HEK293 (cell line): Measurements from ENCODE around the gene CACYBP.

Source experiments
- ATF2 ChIP-seq: fragments of 450-650 bp; formaldehyde crosslinking; IDR thresholded peaks from 2 replicates; pipeline ENCODE4 v1.5.1; 2016; ENCODE audit warnings: missing biosample characterization, missing genetic modification characterization, low read depth
- BCL11B ChIP-seq: fragments of 450-650 bp; formaldehyde crosslinking; IDR thresholded peaks from 2 replicates; pipeline ENCODE4 v1.5.1; 2016; ENCODE audit warnings: low read depth, missing biosample characterization, missing genetic modification characterization
- FEZF1 ChIP-seq: fragments of 450-650 bp; formaldehyde crosslinking; IDR thresholded peaks from 2 replicates; pipeline ENCODE4 v1.5.1; 2016; ENCODE audit warnings: missing biosample characterization, missing genetic modification characterization
- GLIS2 ChIP-seq: fragments of 450-650 bp; formaldehyde crosslinking; IDR thresholded peaks from 2 replicates; pipeline ENCODE4 v1.5.1; 2016; ENCODE audit warnings: missing biosample characterization, missing genetic modification characterization
- HOXD13 ChIP-seq: sonication (generic); formaldehyde crosslinking; IDR thresholded peaks from 2 replicates; pipeline ENCODE4 v1.8.0; 2022; ENCODE audit warnings: missing genetic modification reagents, borderline replicate concordance
- KLF10 ChIP-seq: fragments of 450-650 bp; IDR thresholded peaks from 2 replicates; pipeline ENCODE4 v1.5.1; 2018; ENCODE audit warnings: missing biosample characterization, mild to moderate bottlenecking, missing genetic modification characterization
- KLF17 ChIP-seq: fragments of 450-650 bp; formaldehyde crosslinking; IDR thresholded peaks from 2 replicates; pipeline ENCODE4 v1.5.1; 2016; ENCODE audit warnings: missing biosample characterization, missing genetic modification characterization
- MZF1 ChIP-seq: fragments of 450-650 bp; formaldehyde crosslinking; IDR thresholded peaks from 2 replicates; pipeline ENCODE4 v1.5.1; 2017; ENCODE audit warnings: missing biosample characterization, missing genetic modification characterization, borderline replicate concordance
- OVOL3 ChIP-seq: fragments of 450-650 bp; formaldehyde crosslinking; IDR thresholded peaks from 2 replicates; pipeline ENCODE4 v1.5.1; 2016; ENCODE audit warnings: missing biosample characterization, missing genetic modification characterization
- PRDM10 ChIP-seq: fragments of 450-650 bp; formaldehyde crosslinking; IDR thresholded peaks from 2 replicates; pipeline ENCODE4 v1.5.1; 2016; ENCODE audit warnings: missing biosample characterization, missing genetic modification characterization
- RBAK ChIP-seq: fragments of 450-650 bp; formaldehyde crosslinking; IDR thresholded peaks from 2 replicates; pipeline ENCODE4 v1.5.1; 2016; ENCODE audit warnings: missing biosample characterization, missing genetic modification characterization
- REPIN1 ChIP-seq: fragments of 450-650 bp; formaldehyde crosslinking; IDR thresholded peaks from 2 replicates; pipeline ENCODE4 v1.5.1; 2017; ENCODE audit warnings: missing biosample characterization, missing genetic modification characterization, low read depth
- TSHZ1 ChIP-seq: fragments of 450-650 bp; formaldehyde crosslinking; IDR thresholded peaks from 2 replicates; pipeline ENCODE4 v1.5.1; 2016; ENCODE audit warnings: missing biosample characterization, missing genetic modification characterization, borderline replicate concordance
- ZBTB1 ChIP-seq: fragments of 450-650 bp; formaldehyde crosslinking; IDR thresholded peaks from 2 replicates; pipeline ENCODE4 v1.5.1; 2016; ENCODE audit warnings: missing biosample characterization, missing genetic modification characterization
- ZBTB49 ChIP-seq: fragments of 450-650 bp; formaldehyde crosslinking; IDR thresholded peaks from 2 replicates; pipeline ENCODE4 v1.5.1; 2016; ENCODE audit warnings: missing biosample characterization, missing genetic modification characterization, low read depth
- ZBTB7A ChIP-seq: fragments of 450-650 bp; formaldehyde crosslinking; IDR thresholded peaks from 2 replicates; pipeline ENCODE4 v1.5.1; 2016; ENCODE audit warnings: low read depth, missing biosample characterization, missing genetic modification characterization
- ZFP37 ChIP-seq: fragments of 450-650 bp; formaldehyde crosslinking; IDR thresholded peaks from 2 replicates; pipeline ENCODE4 v1.5.1; 2016; ENCODE audit warnings: missing biosample characterization, missing genetic modification characterization
- ZNF121 ChIP-seq: fragments of 450-650 bp; formaldehyde crosslinking; IDR thresholded peaks from 2 replicates; pipeline ENCODE4 v1.5.1; 2016; ENCODE audit warnings: missing biosample characterization, missing genetic modification characterization
- ZNF169 ChIP-seq: fragments of 450-650 bp; formaldehyde crosslinking; IDR thresholded peaks from 2 replicates; pipeline ENCODE4 v1.5.1; 2016; ENCODE audit warnings: missing biosample characterization, missing genetic modification characterization
- ZNF214 ChIP-seq: fragments of 450-650 bp; formaldehyde crosslinking; IDR thresholded peaks from 2 replicates; pipeline ENCODE4 v1.5.1; 2017; ENCODE audit warnings: missing biosample characterization, mild to moderate bottlenecking, missing genetic modification characterization, borderline replicate concordance
- ZNF341 ChIP-seq: fragments of 450-650 bp; formaldehyde crosslinking; IDR thresholded peaks from 2 replicates; pipeline ENCODE4; 2016; ENCODE audit warnings: low read depth, missing biosample characterization, missing genetic modification characterization
- ZNF580 ChIP-seq: fragments of 450-650 bp; formaldehyde crosslinking; IDR thresholded peaks from 2 replicates; pipeline ENCODE4 v1.5.1; 2016; ENCODE audit warnings: missing biosample characterization, missing genetic modification characterization
- ZNF610 ChIP-seq: fragments of 450-650 bp; formaldehyde crosslinking; IDR thresholded peaks from 2 replicates; pipeline ENCODE4 v1.5.1; 2016; ENCODE audit warnings: missing biosample characterization, missing genetic modification characterization, borderline replicate concordance
- ZNF660 ChIP-seq: fragments of 450-650 bp; IDR thresholded peaks from 2 replicates; pipeline ENCODE4 v1.5.1; 2018; ENCODE audit warnings: missing biosample characterization, mild to moderate bottlenecking, missing genetic modification characterization
- ZSCAN5A ChIP-seq: fragments of 450-650 bp; formaldehyde crosslinking; IDR thresholded peaks from 2 replicates; pipeline ENCODE4 v1.5.1; 2016; ENCODE audit warnings: missing biosample characterization, missing genetic modification characterization

Gene CACYBP

GRCh38 chr1:174999216-174999935, 371 bp upstream of the CACYBP start (continued):
- TF ChIP-seq ZSCAN5A (tag by site-specific recombination) (peak; percentile 93), HOXD13 (CRISPR knock-in tag) (no peak), OVOL3 (tag by site-specific recombination) (peak; percentile 100), GLIS2 (tag by site-specific recombination) (no peak), ZNF660 (tag by site-specific recombination) (peak; percentile 72), REPIN1 (tag by site-specific recombination) (no peak; the same call in 1 of the 2 replicates), ZNF214 (no peak), ZNF610 (tag by site-specific recombination) (peak; percentile 80), BCL11B (tag by site-specific recombination) (no peak; the same call in 1 of the 2 replicates), TSHZ1 (tag by site-specific recombination) (no peak), KLF10 (tag by site-specific recombination) (no peak; the same call in 1 of the 2 replicates), ZNF169 (tag by site-specific recombination) (no peak), MZF1 (tag by site-specific recombination) (no peak), ZNF341 (tag by site-specific recombination) (no peak), ZBTB7A (no peak), ZBTB1 (tag by site-specific recombination) (no peak), ZFP37 (tag by site-specific recombination) (peak; percentile 81; the same call in 1 of the 2 replicates), PRDM10 (tag by site-specific recombination) (peak; percentile 18), ATF2 (tag by site-specific recombination) (peak; percentile 96), ZBTB49 (no peak), RBAK (tag by site-specific recombination) (no peak), KLF17 (tag by site-specific recombination) (peak; percentile 94), ZNF121 (tag by site-specific recombination) (peak; percentile 42; the same call in 1 of the 2 replicates), ZNF580 (tag by site-specific recombination) (peak; percentile 85; the same call in 1 of the 2 replicates), FEZF1 (no peak)
